Fibroblast of skin of left biceps (primary cell): Measurements from ENCODE around the gene RAPGEF1.

Source experiments
- DNase-seq, 2 experiments: peaks; one replicate each; pipeline ENCODE4 v3.0.0-alpha.2; 2013; ENCODE audit warnings: low read depth in 2 of 2

RAPGEF1 gene

GRCh38 chr9:131585375-131585774 is 154.5 kb downstream of the RAPGEF1 start:
- DNase-seq, result no peak

- DNase-seq, result no peak
These were observed 155.0 kb downstream of the RAPGEF1 start for GRCh38 chr9:131584858-131585257.

GRCh38 chr9:131583836-131584555 is 155.9 kb downstream of the RAPGEF1 start:
- DNase-seq, result no peak

- DNase-seq, result no peak
These were observed 156.6 kb downstream of the RAPGEF1 start for GRCh38 chr9:131583337-131583645.

- no peak for DNase-seq
These were observed 157.2 kb downstream of the RAPGEF1 start for GRCh38 chr9:131582466-131583336.

GRCh38 chr9:131582056-131582455 is 157.8 kb downstream of the RAPGEF1 start:
- no peak for DNase-seq

- DNase-seq, result no peak
These were observed 159.5 kb downstream of the RAPGEF1 start for GRCh38 chr9:131580358-131580757.

GRCh38 chr9:131579789-131580211 is 160.1 kb downstream of the RAPGEF1 start:
- DNase-seq, result no peak

GRCh38 chr9:131578731-131579504 is 161.0 kb downstream of the RAPGEF1 start:
- no peak for DNase-seq

- no peak for DNase-seq
These were observed 161.9 kb downstream of the RAPGEF1 start for GRCh38 chr9:131578021-131578420.

- no peak for DNase-seq
These were observed 162.6 kb downstream of the RAPGEF1 start for GRCh38 chr9:131577005-131578000.

GRCh38 chr9:131575946-131576853 is 163.7 kb downstream of the RAPGEF1 start:
- no peak for DNase-seq

- DNase-seq, result no peak
These were observed 164.9 kb downstream of the RAPGEF1 start for GRCh38 chr9:131574730-131575640.

- no peak for DNase-seq
These were observed 172.0 kb downstream of the RAPGEF1 start for GRCh38 chr9:131567910-131568309.

- DNase-seq, result no peak
These were observed 173.7 kb downstream of the RAPGEF1 start for GRCh38 chr9:131566158-131566557.

- DNase-seq, result no peak
These were observed 174.5 kb downstream of the RAPGEF1 start for GRCh38 chr9:131565369-131565768.

GRCh38 chr9:131562032-131562959 is 177.6 kb downstream of the RAPGEF1 start:
- DNase-seq, result peak in 1 of 2 experiments; percentile 4
